Vagina (tissue), 2 donors: ENCODE data around the gene GAS7.

Experiments
- CTCF ChIP-seq, 3 experiments: fragments of 450-650 bp in 2 of 3; fragments of 200-600 bp in 1 of 3; sonication (generic) in 1 of 3; IDR thresholded peaks; one replicate each; pipeline ENCODE4 v1.5.1; 2017 to 2019; ENCODE audit warnings: antibody characterized with exemption in 3 of 3, mild to moderate bottlenecking in 2 of 3, moderate library complexity in 2 of 3
- POLR2A ChIP-seq, 2 donors: fragments of 450-650 bp; IDR thresholded peaks; one replicate each; pipeline ENCODE4 v1.6.1; 2017; ENCODE audit warnings: antibody characterized with exemption in 2 of 2, mild to moderate bottlenecking in 2 of 2, moderate library complexity in 2 of 2
- POLR2AphosphoS5 ChIP-seq, 2 donors: sonication (generic); formaldehyde crosslinking; IDR thresholded peaks; one replicate each; pipeline ENCODE4 v1.9.0; 2017; ENCODE audit warnings: antibody characterized with exemption in 2 of 2, mild to moderate bottlenecking in 2 of 2, low read depth in 1 of 2; ENCODE audit not compliant: insufficient read depth in 1 of 2

DNA sequence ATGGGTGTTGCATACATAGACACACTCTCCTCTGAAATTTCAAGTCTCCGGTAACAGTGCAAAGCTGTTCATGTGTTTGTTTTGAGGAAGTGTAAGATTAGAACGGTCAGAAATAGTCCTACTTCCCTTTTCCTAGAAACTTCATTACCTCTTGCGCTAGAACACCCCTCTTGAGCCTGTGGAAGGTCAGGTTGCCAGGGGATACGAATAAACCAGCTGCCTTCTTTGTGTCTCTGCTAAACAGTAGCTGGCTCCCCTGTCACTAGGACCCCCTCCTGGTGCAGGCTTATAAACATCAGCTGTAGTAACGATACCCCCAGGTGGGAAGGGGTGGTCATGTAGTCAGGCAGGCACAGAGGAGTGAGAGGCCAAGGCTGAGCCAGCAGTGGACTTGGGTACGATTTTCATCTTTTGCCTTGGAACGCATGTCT is 179.9 kb downstream of the GAS7 start:
- TF ChIP-seq CTCF (IDR thresholded peaks at IDR 0.05) (no peak), POLR2A (IDR thresholded peaks at IDR 0.05) (no peak), POLR2AphosphoS5 (IDR thresholded peaks at IDR 0.05; ENCODE audit: insufficient read depth in 1 of 2, low read depth in 1 of 2) (no peak)
